DMS153 treated with DMSO at 0.1 percent for 48 hours (cell line): Measurements from ENCODE around the gene GAB1.

Experiments used
- DNase-seq: peaks from one replicate; lab custom pipeline; 2025; ENCODE audit not compliant: unreplicated experiment; lab: John Stamatoyannopoulos, UW

Gene GAB1

DNA sequence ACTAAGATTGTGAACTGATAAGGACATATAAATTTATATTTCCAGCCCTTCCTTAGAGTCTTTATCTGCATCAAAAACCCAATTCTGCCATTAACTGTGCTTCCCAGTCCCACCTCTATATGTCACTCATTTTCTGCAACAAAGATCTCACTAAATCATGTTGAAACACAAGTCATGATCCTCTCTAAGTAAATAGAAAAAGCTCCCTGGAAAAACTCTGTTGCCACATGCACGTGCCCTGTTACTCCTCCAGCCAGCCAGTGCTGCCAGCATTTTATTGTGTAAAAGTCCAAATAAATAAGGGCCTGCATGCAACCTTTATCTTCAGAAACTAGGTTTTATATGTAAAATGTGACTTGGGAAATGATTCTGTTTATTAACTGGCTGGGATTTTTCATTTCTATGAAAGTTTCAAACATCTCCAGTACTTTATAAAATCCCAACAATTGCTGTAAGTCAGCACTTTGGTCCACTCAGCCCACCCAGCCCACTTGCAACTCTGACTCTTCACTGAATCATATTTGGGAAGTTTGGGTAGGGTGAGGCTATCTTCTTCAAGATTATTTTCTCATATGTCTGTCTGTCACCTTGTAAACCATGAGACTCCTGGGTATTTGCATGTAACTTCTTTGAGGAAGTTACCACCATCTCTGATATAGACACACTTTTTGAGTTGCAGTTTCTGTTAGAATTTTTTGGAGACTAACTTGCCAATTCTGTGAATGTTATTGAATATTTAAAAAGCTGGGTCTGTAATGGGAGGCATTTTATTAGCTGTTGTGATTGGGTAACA is 136.9 kb downstream of the GAB1 start:
- no peak for DNase-seq

GRCh38 chr4:143477487-143477886 is 140.8 kb downstream of the GAB1 start:
- DNase-seq = no peak

GRCh38 chr4:143481361-143481760 is 144.7 kb downstream of the GAB1 start:
- no peak for DNase-seq

DNA sequence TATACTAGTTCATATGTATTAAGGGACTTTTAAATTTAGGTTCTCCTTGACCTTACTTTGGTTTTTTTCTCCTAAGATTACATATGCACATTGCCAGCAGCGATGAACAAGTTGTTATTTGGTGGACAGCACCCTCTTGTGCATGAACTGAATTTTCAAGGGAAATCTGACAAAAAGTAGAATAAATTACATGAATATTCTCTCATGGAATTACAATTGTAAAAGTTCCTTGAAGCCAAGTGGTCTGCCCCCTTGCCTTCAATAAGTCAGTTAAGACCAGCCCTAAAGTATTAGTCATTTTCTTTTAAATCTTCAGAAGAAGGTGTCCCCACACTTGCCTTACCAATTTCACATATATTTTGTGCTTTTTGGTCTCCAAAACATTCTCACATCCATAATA is 146.2 kb downstream of the GAB1 start:
- peak; percentile 8 for DNase-seq

- no peak for DNase-seq
Observed at GRCh38 chr4:143486314-143486713, 149.6 kb downstream of the GAB1 start.

DNA sequence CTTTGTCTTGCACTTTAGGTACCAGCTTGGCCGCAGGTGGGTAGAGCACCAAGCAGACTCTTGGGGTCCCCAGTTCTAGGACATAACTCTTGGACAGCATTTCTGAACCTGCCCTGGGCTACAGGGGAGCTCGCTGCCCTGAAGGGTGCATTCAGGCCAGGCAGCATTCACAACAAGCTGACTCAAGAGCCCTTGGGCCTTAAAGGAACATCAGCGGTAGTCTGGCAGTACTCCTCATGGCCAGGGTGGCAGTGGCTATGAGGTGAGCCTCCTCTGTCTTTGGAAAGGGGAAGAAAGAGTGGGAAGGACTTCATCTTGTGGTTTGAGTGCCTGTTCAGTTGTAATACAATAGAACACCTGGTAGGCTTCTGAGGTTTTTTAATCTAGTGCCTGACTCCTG is 152.0 kb downstream of the GAB1 start:
- no peak for DNase-seq

GRCh38 chr4:143489106-143489505 is 152.4 kb downstream of the GAB1 start:
- DNase-seq = no peak

DNA sequence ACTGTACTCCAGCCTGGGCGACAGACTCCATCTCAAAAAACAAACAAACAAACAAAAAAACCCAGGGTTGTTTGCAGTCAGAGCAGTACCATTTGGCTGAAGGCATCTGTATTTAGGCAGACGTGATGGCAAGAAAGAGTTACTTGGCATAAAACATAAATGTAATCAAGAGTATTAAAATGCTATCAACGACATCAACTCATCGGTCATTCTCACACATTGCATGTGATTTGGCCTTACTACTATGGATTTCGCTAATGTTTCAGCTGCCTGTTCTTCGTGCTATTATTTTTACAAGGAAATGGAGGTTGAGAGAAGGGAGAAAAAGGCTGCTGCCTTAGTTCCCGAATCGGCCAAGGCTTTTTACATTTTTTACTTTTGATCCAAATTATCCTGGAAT is 161.3 kb downstream of the GAB1 start:
- DNase-seq = no peak

DNA sequence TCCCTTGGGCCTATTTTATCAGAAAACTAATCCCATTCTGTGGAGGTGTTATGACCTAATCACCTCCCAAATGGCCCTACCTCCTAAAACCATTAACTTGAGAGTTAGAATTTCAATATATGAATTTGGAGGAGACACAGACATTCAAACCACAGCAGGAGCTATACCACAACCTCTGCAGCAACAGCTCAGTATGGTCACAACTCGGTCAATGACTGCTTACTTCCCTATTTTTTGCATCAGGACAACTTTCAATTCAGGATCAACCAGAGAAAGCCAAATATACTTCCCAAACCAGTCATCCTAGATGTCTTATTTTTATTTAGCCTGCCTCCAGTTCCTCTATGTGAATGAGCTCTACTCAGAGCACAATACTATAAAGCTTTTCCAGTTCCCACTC is 165.6 kb downstream of the GAB1 start:
- DNase-seq = no peak

DNA sequence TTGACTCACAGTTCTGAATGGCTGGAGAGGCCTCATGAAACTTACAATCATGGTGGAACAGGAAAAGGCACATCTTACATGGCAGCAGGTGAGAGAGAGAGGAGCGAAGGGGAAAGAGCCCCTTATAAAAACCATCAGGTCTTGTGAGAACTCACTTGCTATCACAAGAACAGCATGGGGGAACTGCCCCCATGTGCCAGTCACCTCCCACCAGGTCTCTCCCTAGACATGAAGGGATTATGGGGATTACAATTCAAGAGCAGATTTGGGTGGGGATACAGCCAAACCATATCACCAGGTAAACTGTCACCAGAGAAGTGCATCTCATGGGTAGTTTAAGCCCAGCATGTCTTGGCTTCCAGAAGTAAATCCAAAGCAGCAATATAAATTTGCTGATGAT is 169.4 kb downstream of the GAB1 start:
- DNase-seq = no peak

- DNase-seq = no peak
Observed at GRCh38 chr4:143511906-143512305, 175.2 kb downstream of the GAB1 start.

DNA sequence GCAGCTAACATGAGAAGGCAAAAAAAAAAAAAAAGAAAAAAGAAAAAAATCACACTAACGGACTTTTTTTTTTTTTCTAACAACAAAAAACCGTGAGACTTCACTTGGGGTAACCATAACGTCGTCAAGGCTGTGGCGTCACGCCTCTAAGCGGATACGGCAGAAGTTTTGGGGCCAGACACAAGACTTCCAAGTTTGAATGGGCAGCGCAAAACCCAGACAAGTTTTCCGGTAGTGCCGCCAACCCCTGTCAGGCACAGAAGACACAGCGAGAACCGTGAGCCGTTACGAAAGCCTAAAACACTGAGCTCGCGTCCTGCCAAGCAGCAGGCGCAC is 176.3 kb downstream of the GAB1 start:
- DNase-seq = no peak

- DNase-seq = peak; percentile 98
Observed at GRCh38 chr4:143513314-143514168, 176.9 kb downstream of the GAB1 start, which contains the start of gene SMARCA5. Gene SMARCA5, plus strand, starts transcription at chr4:143513702. Its CDS starts 223 bp downstream, at chr4:143513925.

GRCh38 chr4:143514169-143514495 is 177.5 kb downstream of the GAB1 start:
- no peak for DNase-seq

GRCh38 chr4:143514497-143514896 is 177.8 kb downstream of the GAB1 start:
- peak; percentile 4 for DNase-seq

DNA sequence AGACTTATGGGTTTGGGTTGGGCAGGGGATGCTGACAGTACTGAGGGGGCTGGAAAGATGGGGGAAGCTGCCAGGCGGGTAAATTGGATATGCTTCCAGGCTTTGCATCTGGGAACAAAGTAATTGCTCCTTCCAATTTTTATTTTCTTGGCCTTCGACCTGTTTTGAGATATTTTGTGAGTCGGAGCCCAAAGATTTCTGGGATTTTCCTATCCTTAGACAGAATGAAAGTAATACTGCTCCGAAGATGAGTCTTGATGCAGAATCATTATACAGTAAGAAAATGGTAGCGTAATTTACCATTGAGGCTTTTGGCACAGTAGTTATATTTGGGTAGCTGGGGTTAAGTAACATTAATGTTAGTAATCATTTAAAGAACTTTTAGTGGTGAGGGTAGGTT is 178.2 kb downstream of the GAB1 start:
- no peak for DNase-seq

DNA sequence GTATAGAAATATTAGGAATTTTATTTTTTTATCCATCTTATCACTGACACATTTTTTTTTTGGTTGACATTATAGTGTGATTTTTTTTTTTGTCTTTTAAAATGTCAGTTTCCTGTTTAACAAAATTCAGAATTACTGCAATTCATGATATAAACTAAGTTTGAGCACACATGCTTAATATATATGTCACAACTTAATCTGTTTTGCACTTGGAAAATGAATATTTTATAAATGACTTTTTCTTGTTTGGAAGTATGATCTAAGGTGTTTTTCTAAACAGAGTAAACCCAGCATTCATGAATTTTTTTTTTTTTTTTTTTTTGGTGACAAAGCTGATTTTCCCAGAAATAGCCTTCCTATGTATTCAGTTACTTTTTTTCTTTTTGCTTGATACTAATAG is 179.2 kb downstream of the GAB1 start:
- no peak for DNase-seq

- DNase-seq = no peak
Observed at GRCh38 chr4:143517764-143518163, 181.1 kb downstream of the GAB1 start.
